AG10803 (cell line): ENCODE results near the gene GJC1.
A peak's percentile ranks its signal among the peaks of the same experiment; 100 is the strongest.

ENCODE experiments used
- DNase-seq: peaks from one replicate; pipeline ENCODE4 v3.0.0; 2010; ENCODE audit warnings: low read depth
- H3K4me3 ChIP-seq: 2 replicates; pipeline ENCODE4 v1.5.1; 2011; ENCODE audit warnings: mild to moderate bottlenecking, low read length, control low read depth
- CTCF ChIP-seq: conservative IDR thresholded peaks from 2 replicates; pipeline ENCODE4 v1.5.1; 2011; ENCODE audit warnings: mild to moderate bottlenecking, low read length, control low read depth, inconsistent platforms

The GJC1 gene

GRCh38 chr17:44781551-44782325 is 48.3 kb downstream of the GJC1 start:
- no peak for TF ChIP-seq CTCF

GRCh38 chr17:44780845-44781480 is 49.1 kb downstream of the GJC1 start:
- TF ChIP-seq CTCF = no peak
- H3K4me3 ChIP-seq = no peak overlapping the region
- DNase-seq = no peak

More at GRCh38 chr17:44781551-44782325, 48.3 kb downstream of the GJC1 start:
- DNase-seq = no peak
- H3K4me3 ChIP-seq = no peak overlapping the region

- no peak overlapping the region for H3K4me3 ChIP-seq
- TF ChIP-seq CTCF = no peak
- DNase-seq = no peak
Observed at GRCh38 chr17:44780161-44780560, 49.9 kb downstream of the GJC1 start.

GRCh38 chr17:44779211-44780025 is 50.7 kb downstream of the GJC1 start:
- peak; percentile 81 for TF ChIP-seq CTCF
- DNase-seq = peak; percentile 63
- H3K4me3 ChIP-seq = peak overlapping the region; percentile 63

- DNase-seq = no peak
- H3K4me3 ChIP-seq = no peak overlapping the region
- TF ChIP-seq CTCF = no peak
Observed at GRCh38 chr17:44778656-44779210, 51.4 kb downstream of the GJC1 start.

GRCh38 chr17:44777394-44778348 is 52.4 kb downstream of the GJC1 start:
- DNase-seq = no peak
- no peak for TF ChIP-seq CTCF
- H3K4me3 ChIP-seq = no peak overlapping the region
